Tibial nerve (tissue), 4 donors: ENCODE results near the gene UBXN7. TPM values are rescaled to one million over a fixed set of nuclear protein-coding genes. Genes with fewer than 3 reads are reported as not detected.

Experiments used
- DNase-seq, 2 donors: peaks; one replicate each; pipeline ENCODE4 v3.0.0-alpha.2; 2019; ENCODE audit warnings: low spot score in 2 of 2
- H3K27ac ChIP-seq, 4 donors: fragments of 200-600 bp; sonication (generic) in 3 of 4; one replicate each; pipeline ENCODE4 v1.5.1; 2017 to 2019; ENCODE audit warnings: mild to moderate bottlenecking in 1 of 4
- H3K27me3 ChIP-seq, 2 donors: fragments of 200-600 bp; sonication (generic) in 1 of 2; one replicate each; pipeline versions ENCODE4 v1.5.1 to v1.6.0; 2017 to 2019
- H3K36me3 ChIP-seq, 3 donors: fragments of 200-600 bp; sonication (generic); one replicate each; pipeline ENCODE4 v1.5.1; 2018 to 2019
- H3K4me1 ChIP-seq, 4 donors: fragments of 200-600 bp; sonication (generic) in 3 of 4; one replicate each; pipeline ENCODE4 v1.5.1; 2017 to 2019
- H3K4me3 ChIP-seq, 4 donors: fragments of 200-600 bp; sonication (generic) in 3 of 4; one replicate each; pipeline ENCODE4 v1.5.1; 2017 to 2019; ENCODE audit warnings: mild to moderate bottlenecking in 1 of 4, moderate library complexity in 1 of 4
- H3K9me3 ChIP-seq, 4 donors: fragments of 200-600 bp; sonication (generic) in 3 of 4; one replicate each; pipeline ENCODE4 v1.5.1; 2017 to 2019
- EP300 ChIP-seq, 2 donors: sonication (generic); formaldehyde crosslinking; IDR thresholded peaks; one replicate each; pipeline ENCODE4 v1.6.1; 2017; ENCODE audit warnings: antibody characterized with exemption in 2 of 2, mild to moderate bottlenecking in 1 of 2
- POLR2A ChIP-seq, 2 donors: fragments of 450-650 bp; IDR thresholded peaks; one replicate each; pipeline ENCODE4 v1.6.1; 2017; ENCODE audit warnings: antibody characterized with exemption in 2 of 2, mild to moderate bottlenecking in 2 of 2, moderate library complexity in 2 of 2
- WGBS, 2 donors: methylation state at CpG; one replicate each; pipeline ENCODE4 v1.1.5; 2018; 5-methylcytosine and 5-hydroxymethylcytosine counted together
- total RNA-seq, 4 donors: library from RNA; depleted of rRNA; stranded (reverse); fragments of >200 nt; gene quantifications; one replicate each; pipeline ENCODE4 v1.1.0, GENCODE V29; 2016
- TF ChIP-seq, protein P1 (sequence below), 5 experiments: fragments of 200-600 bp in 3 of 5; fragments of 450-650 bp in 2 of 5; sonication (generic) in 3 of 5; IDR thresholded peaks; one replicate each; pipeline ENCODE4 v1.5.1; 2016 to 2019; ENCODE audit warnings: antibody characterized with exemption in 5 of 5, mild to moderate bottlenecking in 3 of 5, moderate library complexity in 2 of 5

Gene UBXN7
- total RNA-seq, 4 donors from 2014 or later = 19.0 to 25.2 (median 21.4) TPM

DNA sequence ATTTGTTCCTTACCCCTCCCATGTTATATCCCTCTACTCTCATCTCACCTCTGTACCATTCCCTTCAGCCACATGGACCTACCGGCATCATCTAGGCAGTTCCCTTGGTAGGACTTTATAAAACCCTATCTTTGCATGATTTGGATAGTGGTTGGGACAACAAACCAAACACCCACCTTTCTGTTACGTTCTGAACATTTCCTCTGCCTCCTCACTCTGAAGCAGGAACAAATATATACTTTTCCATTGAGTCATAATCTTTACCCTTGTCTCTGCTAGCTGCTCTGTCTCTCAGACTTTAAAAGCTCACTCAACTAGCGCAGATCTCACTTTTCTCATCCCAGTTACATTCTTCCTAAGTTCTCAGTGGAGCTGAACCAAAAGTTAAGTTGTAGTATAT, 17.8 kb downstream of the UBXN7 start:
- Histone ChIP-seq H3K36me3 (no peaks in the 10 kb centered on the region), H3K27ac (no peak overlapping the region), H3K9me3 (no peaks in the 10 kb centered on the region), H3K27me3 (no peaks in the 10 kb centered on the region), H3K4me1 (peaks cover 0 to 10% (median 0%) of the 10 kb centered on the region in 4 donors), H3K4me3 (no peak overlapping the region)
- DNase-seq = no peak
- WGBS, 2 donors = 76 to 78% methylated on average over 3 of the region's 3 CpGs
- no peak for TF ChIP-seq POLR2A (IDR thresholded peaks at IDR 0.05)
- TF ChIP-seq EP300 (IDR thresholded peaks at IDR 0.05) = no peak
- TF ChIP-seq, protein P1, sequence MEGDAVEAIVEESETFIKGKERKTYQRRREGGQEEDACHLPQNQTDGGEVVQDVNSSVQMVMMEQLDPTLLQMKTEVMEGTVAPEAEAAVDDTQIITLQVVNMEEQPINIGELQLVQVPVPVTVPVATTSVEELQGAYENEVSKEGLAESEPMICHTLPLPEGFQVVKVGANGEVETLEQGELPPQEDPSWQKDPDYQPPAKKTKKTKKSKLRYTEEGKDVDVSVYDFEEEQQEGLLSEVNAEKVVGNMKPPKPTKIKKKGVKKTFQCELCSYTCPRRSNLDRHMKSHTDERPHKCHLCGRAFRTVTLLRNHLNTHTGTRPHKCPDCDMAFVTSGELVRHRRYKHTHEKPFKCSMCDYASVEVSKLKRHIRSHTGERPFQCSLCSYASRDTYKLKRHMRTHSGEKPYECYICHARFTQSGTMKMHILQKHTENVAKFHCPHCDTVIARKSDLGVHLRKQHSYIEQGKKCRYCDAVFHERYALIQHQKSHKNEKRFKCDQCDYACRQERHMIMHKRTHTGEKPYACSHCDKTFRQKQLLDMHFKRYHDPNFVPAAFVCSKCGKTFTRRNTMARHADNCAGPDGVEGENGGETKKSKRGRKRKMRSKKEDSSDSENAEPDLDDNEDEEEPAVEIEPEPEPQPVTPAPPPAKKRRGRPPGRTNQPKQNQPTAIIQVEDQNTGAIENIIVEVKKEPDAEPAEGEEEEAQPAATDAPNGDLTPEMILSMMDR (IDR thresholded peaks at IDR 0.05) = no peak

DNA sequence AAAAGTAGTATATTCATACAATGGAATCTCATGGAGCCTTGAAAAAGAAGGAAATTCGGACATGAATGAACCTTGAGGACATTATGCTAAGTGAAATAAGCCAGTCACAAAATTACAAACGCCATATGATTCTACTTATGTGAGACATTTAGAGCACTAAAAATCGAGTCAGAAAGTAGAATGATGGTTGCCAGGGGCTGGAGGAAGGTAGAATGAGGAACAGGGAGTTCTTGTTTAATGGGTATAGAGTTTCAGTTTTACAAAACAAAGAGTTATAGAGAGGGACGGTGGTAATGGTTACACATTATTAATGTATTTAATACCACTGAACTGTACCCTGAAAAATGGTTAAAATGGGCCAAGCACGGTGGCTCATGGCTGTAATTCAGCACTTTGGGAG, 19.5 kb downstream of the UBXN7 start:
- no peak for DNase-seq
- Histone ChIP-seq H3K27me3 (no peaks in the 10 kb centered on the region), H3K36me3 (no peaks in the 10 kb centered on the region), H3K27ac (no peak overlapping the region), H3K4me3 (no peak overlapping the region), H3K9me3 (peaks cover 0 to 8% (median 0%) of the 10 kb centered on the region in 4 donors), H3K4me1 (peaks cover 0 to 10% (median 0%) of the 10 kb centered on the region in 4 donors)
- WGBS, 2 donors = 80 to 84% methylated on average over 5 of the region's 5 CpGs
- TF ChIP-seq, protein P1 (IDR thresholded peaks at IDR 0.05) = no peak
- TF ChIP-seq EP300 (IDR thresholded peaks at IDR 0.05) (no peak), POLR2A (IDR thresholded peaks at IDR 0.05) (no peak)

DNA sequence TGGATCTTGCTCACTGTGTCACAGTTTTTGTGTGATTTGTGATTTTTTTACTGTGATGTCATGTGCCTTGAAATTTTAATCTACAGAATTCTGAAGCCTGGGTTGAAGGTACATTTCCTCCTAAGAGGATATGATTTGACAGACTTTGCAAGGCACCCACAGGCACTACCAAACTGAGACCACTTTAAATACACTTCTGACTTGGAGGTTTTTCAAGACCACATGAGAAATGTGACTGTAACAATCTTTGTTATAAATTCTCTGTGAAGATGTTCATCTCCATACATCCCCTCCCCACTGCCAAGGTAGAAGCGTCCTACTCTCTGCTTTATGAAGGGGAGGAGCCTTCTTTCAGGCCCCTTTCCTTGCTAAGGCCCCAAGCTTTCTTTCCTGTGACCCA, 22.8 kb downstream of the UBXN7 start:
- Histone ChIP-seq H3K4me3 (no peak overlapping the region), H3K27ac (no peak overlapping the region), H3K36me3 (peaks cover 0 to 19% (median 0%) of the 10 kb centered on the region in 3 donors), H3K9me3 (peaks cover 0 to 8% (median 0%) of the 10 kb centered on the region in 4 donors), H3K27me3 (no peaks in the 10 kb centered on the region), H3K4me1 (peaks cover 0 to 20% (median 3%) of the 10 kb centered on the region in 4 donors)
- DNase-seq = no peak
- 100% methylated on average over 1 of the region's 1 CpG for WGBS, 2 donors
- TF ChIP-seq EP300 (IDR thresholded peaks at IDR 0.05) (no peak), POLR2A (IDR thresholded peaks at IDR 0.05) (no peak)
- TF ChIP-seq, protein P1 (IDR thresholded peaks at IDR 0.05) = no peak

DNA sequence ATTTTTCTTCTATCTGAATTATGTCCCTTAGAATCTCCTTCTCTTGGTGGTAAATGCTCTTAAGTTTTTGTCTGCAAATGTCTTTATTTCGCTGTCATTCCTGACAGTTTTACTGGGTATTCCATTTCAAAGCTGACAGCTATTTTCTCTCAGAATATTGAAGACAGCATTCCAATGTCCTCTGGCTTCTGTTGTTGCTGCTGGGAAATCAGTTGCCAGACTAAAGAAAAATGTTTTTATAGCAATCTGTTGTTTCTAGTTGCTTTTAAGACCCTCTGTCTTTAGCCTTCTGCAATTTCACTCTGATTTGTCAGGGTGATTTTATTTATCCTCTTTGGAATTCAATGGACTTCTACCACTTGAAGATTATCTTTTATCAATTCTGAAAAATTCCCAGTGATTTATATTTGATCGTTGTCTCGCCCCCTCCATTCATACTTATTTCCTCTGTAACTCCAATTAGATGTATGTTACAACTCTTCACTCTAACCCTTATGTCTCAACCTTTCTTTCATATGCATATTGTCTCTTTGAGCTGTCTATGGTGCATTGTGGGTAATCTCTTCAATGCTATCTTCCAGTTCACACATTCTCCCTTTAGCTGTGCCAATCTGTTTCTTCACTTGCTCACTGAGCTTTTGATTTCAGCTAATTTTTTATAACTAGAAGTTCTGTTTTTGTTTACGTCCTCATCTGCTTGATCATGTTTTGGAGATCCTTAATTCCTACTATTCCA, 23.5 kb downstream of the UBXN7 start:
- no peaks in the 10 kb centered on the region for H3K27me3 ChIP-seq
- no peak for TF ChIP-seq POLR2A (IDR thresholded peaks at IDR 0.05)
- TF ChIP-seq, protein P1 (IDR thresholded peaks at IDR 0.05) = no peak
- no peak for TF ChIP-seq EP300 (IDR thresholded peaks at IDR 0.05)
- no peak for DNase-seq
- H3K36me3 ChIP-seq = peaks cover 0 to 23% (median 0%) of the 10 kb centered on the region in 3 donors
- H3K27ac ChIP-seq = no peak overlapping the region
- H3K4me3 ChIP-seq = no peak overlapping the region
- H3K4me1 ChIP-seq = peaks cover 0 to 20% (median 3%) of the 10 kb centered on the region in 4 donors
- H3K9me3 ChIP-seq = peaks cover 0 to 8% (median 0%) of the 10 kb centered on the region in 4 donors
- WGBS, 2 donors = 98% methylated on average over 4 of the region's 4 CpGs

DNA sequence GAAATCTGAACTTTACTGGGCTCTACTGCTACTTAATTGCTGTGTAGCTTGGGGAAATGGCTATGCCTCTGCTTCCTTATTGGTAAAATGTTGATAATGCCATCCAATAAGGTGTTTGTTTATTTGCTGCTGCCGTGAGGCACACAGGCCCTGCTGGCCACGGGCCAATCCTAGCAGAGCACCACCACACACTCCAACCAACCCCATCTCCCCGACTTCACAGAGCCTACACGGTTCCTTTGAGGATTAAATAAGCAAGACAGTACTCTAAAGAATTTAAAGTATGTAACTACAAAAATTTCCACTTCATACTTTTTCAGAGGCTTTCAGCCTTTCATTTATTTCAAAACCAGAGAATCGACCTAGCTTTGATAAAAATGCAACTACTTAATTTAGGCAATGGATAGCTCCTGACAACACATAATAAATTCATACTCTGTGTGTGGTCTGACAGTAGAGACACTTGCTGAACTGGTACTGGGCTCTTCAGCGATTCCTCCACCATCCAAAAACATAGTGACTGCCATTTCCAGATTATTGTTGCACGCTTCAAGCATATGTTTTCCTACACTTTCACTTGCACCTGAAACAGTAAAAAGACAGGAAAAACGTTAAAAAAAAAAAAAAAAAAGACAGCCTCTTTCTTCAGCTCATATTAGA, 25.3 kb downstream of the UBXN7 start:
- no peak for TF ChIP-seq POLR2A (IDR thresholded peaks at IDR 0.05)
- TF ChIP-seq, protein P1 (IDR thresholded peaks at IDR 0.05) = no peak
- no peak for TF ChIP-seq EP300 (IDR thresholded peaks at IDR 0.05)
- Histone ChIP-seq H3K36me3 (peaks cover 0 to 30% (median 0%) of the 10 kb centered on the region in 3 donors), H3K27ac (peak overlapping the region in 1 of 4 donors; percentile 41), H3K4me3 (no peak overlapping the region), H3K27me3 (no peaks in the 10 kb centered on the region), H3K4me1 (peaks cover 0 to 13% (median 3%) of the 10 kb centered on the region in 4 donors), H3K9me3 (peaks cover 0 to 8% (median 0%) of the 10 kb centered on the region in 4 donors)
- peak in 1 of 2 donors; percentile 6 for DNase-seq
- WGBS, 2 donors = 30 to 41% methylated on average over 8 of the region's 8 CpGs
